ENCODE results near the gene STK32B.

The STK32B gene

DNA sequence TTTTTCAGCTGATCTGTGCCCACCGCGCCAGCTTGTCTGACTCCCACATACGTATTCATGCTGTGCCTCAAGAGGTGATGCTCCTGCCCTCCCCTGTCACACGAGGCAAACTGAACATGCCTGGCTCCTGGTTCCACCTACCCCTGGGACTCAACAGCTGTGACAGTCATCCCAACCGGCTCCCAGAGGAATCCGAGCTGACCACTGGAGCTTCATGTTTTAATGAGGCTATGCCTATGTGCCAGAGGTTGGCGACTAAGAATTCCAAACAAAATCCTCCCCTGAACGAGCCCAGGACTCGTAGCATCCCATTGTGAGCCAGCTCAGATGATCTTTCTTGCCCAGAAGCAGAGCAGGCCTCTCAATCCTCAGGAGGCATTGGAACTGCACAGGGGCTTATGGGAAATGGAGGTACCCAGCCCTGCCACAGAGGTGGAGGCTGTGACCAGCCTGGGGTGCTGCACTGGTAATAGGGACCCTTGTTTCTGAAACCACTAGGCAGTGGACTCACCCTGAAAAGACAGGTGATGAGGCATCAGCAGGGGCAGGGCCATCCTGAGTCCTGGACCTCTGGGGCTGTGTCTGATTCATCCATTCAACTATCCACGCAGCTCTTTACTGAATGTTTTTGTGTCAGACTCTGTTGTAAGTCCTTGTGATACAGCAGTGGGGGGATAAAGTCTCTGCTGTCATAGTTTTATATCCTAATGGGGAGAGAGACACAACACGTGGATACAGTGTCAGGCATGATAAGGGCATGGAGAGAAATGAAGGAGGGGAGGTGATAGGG, 332.1 kb downstream of the STK32B start:
- Mint-ChIP-seq H3K4me3 (no peak overlapping the region), H3K4me1 (ENCODE audit: low read depth) (no peaks in the 10 kb centered on the region), H3K9me3 (no peaks in the 10 kb centered on the region), H3K36me3 (ENCODE audit: low read depth) (no peaks in the 10 kb centered on the region), H3K27me3 (no peaks in the 10 kb centered on the region), H3K27ac (no peak overlapping the region)
- intact Hi-C loops (cut with micrococcal nuclease) = no loop called here

DNA sequence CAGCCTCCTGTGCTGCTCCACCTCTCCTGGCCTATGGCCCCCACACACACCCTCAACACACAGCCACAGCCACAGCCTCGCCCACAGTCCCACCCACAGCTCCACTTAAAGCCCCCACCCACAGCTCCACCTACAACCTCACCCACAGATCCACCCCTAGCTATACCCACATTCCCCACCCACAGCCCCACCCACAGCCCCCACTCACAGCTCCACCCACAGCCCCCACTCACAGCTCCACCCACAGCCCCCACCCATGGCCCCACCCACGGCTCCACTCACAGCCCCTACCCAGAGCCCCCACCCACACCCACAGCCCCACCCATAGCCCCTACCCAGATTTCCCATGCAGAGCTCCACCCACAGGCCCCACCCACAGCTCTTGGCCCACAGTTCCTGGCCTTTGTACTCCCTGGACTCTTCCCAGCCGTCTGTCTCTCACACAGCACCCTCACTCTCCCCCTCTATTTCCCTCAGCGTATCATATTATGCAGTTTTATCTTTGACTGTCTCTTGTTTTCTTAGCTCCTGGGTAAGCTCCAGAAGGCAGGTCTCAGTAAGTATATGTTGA, 334.5 kb downstream of the STK32B start:
- H3K36me3 Mint-ChIP-seq (ENCODE audit: low read depth) = no peaks in the 10 kb centered on the region
- no peaks in the 10 kb centered on the region for H3K4me1 Mint-ChIP-seq (ENCODE audit: low read depth)
- intact Hi-C loops (cut with micrococcal nuclease) = no loop called here
- no peaks in the 10 kb centered on the region for H3K27me3 Mint-ChIP-seq
- H3K4me3 Mint-ChIP-seq = no peak overlapping the region
- H3K27ac Mint-ChIP-seq = no peak overlapping the region
- H3K9me3 Mint-ChIP-seq = no peaks in the 10 kb centered on the region

DNA sequence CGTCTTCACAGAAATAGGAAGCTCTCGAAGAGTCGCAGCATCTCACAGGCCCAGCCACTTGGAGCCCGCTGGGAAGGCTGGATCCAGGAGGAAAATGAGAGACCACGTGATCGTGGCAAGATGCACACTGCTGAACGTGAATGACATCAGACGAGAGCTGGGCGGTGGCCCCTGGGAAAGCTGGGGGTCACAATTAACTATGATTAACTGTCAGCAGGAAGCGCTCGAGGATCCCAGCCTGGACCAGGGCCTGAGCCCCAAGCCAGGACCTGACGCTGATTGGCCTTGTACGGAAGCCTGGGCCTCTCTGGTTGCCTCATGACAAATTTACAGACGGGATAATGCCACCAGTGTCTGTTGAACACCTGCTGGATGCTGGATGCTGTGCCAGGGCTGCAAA, 335.6 kb downstream of the STK32B start:
- Mint-ChIP-seq H3K4me1 (ENCODE audit: low read depth) (no peaks in the 10 kb centered on the region), H3K4me3 (no peak overlapping the region), H3K36me3 (ENCODE audit: low read depth) (no peaks in the 10 kb centered on the region), H3K27me3 (no peaks in the 10 kb centered on the region), H3K9me3 (no peaks in the 10 kb centered on the region), H3K27ac (no peak overlapping the region)
- intact Hi-C loops (cut with micrococcal nuclease) = no loop called here

DNA sequence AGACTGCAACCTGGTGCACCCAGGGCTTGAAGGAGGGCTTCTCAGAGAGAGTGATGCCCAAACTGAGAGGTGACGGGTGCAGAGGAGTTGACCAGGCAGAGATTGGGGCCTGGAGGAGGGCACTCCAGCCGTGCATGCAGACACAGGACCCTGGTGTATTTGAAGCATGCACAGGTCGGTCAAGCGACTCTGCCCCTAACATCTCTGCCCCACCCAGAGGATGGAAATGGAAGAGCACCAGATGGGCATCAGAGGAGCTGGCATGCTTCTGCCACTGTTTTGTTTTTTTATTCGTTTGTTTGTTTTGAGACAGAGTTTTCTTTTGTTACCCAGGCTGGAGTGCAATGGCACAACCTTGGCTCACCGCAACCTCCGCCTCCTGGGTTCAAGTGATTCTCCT, 336.2 kb downstream of the STK32B start:
- Mint-ChIP-seq H3K4me3 (no peak overlapping the region), H3K4me1 (ENCODE audit: low read depth) (no peaks in the 10 kb centered on the region), H3K27me3 (no peaks in the 10 kb centered on the region), H3K27ac (no peak overlapping the region), H3K36me3 (ENCODE audit: low read depth) (no peaks in the 10 kb centered on the region), H3K9me3 (no peaks in the 10 kb centered on the region)
- intact Hi-C loops (cut with micrococcal nuclease) = no loop called here

DNA sequence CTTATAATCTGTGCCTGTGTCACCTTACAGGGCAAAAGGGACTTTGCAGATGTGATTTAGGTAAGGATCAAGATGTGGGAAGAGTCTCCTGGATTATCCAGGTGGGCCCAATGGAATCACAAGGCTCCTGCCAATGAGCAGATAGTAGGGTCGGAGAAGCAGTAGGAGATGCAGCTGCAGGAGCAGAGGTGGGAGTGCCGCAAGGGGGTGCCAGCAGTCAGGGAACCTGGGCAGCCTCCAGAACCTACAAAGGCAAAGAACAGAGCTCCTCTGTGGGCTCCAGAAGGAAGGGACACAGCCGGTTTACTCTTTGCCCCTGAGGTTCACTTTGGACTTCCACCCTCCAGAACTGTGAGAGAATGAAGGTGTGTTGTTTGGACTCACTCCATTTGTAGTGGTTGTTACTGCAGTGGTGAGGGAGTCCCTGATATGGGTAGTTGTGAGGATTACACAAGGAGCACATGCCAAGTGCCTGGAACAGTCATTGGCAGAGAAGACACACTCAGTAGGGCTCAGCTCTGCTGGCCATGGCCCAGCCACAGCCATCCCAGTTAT, 338.6 kb downstream of the STK32B start:
- no peak overlapping the region for H3K27ac Mint-ChIP-seq
- H3K4me3 Mint-ChIP-seq = no peak overlapping the region
- no peaks in the 10 kb centered on the region for H3K27me3 Mint-ChIP-seq
- H3K4me1 Mint-ChIP-seq (ENCODE audit: low read depth) = no peaks in the 10 kb centered on the region
- H3K9me3 Mint-ChIP-seq = no peaks in the 10 kb centered on the region
- H3K36me3 Mint-ChIP-seq (ENCODE audit: low read depth) = no peaks in the 10 kb centered on the region
- intact Hi-C loops (cut with micrococcal nuclease) = no loop called here

DNA sequence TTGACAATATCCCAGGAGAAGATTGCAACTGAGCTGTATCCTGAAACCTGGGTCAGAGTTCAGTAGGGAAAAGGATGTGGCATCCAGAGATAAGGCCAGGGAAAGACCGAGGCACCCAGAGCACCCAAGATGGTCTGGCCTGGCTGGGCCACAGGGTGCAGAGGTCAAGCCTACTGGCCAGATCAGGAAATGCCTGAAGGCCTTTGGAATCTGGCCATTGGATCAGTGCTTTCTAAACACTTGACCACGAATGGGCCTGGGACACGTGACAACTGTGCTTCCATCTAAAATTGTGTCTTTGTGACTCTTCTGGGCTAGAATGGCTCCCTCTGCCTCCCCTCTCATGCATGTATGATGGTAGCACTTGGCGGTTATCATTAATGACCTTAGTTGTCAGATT, 340.2 kb downstream of the STK32B start:
- Mint-ChIP-seq H3K27me3 (no peaks in the 10 kb centered on the region), H3K4me1 (ENCODE audit: low read depth) (no peaks in the 10 kb centered on the region), H3K27ac (no peak overlapping the region), H3K4me3 (no peak overlapping the region), H3K9me3 (no peaks in the 10 kb centered on the region), H3K36me3 (ENCODE audit: low read depth) (no peaks in the 10 kb centered on the region)
- intact Hi-C loops (cut with micrococcal nuclease) = no loop called here

DNA sequence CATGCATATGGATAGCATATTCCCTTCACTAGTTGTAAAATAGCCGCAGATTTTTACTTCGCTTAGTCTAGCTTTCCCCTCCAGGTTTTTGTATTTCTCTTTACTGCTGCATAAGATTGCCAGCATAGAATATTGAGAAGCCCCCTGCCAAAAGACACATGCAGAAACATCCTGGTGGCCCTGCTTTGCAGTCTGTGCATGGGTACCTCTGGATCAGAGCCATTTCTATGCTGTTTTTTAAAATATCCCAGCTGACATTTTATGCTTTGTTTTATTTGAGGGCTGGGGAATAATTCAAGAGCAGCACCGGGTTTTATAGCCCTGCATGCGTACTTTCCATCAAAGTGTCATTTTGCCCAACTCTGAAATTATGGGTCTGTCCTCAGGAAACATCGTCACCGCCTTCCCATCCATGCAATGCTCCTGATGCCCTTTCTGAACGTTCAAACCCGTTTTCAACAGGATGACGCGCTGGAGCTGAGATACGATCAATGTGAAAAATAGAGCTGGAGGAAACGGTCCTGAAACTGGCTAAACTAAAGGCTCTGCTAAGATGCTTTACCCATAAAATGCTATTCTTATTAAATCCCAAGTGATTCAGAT, 342.7 kb downstream of the STK32B start:
- intact Hi-C loops (cut with micrococcal nuclease) = no loop called here
- Mint-ChIP-seq H3K27me3 (no peaks in the 10 kb centered on the region), H3K4me3 (no peak overlapping the region), H3K36me3 (ENCODE audit: low read depth) (no peaks in the 10 kb centered on the region), H3K9me3 (no peaks in the 10 kb centered on the region), H3K27ac (no peak overlapping the region), H3K4me1 (ENCODE audit: low read depth) (no peaks in the 10 kb centered on the region)

DNA sequence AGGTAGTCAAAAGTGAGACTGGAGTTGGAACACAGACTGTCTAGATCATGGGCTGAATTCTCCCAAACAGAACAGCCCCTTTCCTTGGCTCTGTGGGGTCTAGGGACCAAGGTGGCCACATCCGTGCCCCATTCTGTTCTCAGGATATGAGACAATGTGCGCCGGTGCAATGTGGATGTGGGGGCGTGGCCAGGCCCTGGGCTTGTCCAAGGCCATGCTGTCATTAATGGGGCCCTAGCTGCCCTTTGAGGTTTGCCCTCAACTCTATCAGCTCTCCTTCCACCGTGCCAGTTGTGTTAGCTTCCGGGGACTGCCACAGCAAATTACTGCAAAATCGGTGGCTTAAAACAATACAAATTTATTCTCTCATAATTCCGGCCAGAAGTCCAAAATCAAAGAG, 344.5 kb downstream of the STK32B start:
- no peak overlapping the region for H3K4me3 Mint-ChIP-seq
- no peaks in the 10 kb centered on the region for H3K4me1 Mint-ChIP-seq (ENCODE audit: low read depth)
- H3K36me3 Mint-ChIP-seq (ENCODE audit: low read depth) = no peaks in the 10 kb centered on the region
- intact Hi-C loops (cut with micrococcal nuclease) = no loop called here
- peaks cover 7% of the 10 kb centered on the region for H3K9me3 Mint-ChIP-seq
- no peak overlapping the region for H3K27ac Mint-ChIP-seq
- H3K27me3 Mint-ChIP-seq = no peaks in the 10 kb centered on the region

DNA sequence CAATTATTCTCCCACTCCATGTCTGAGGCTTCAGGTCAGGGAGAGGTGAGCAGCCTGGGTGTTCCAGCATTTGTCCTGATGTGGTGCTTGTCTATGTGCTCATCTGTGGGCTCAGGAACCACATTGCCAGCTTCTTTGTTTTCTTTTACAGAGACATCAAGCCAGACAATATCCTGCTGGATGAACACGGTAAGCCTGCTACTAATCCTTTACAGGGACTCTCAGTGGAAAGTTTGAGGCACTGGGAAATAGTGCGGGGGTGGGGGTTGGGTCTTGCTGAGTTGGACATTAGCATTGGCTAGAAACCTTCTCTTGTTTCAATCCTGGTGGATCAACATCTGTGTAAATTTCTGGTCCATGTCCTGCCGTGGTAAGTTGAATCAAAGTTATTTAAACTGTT, 346.8 kb downstream of the STK32B start:
- Mint-ChIP-seq H3K36me3 (ENCODE audit: low read depth) (no peaks in the 10 kb centered on the region), H3K4me1 (ENCODE audit: low read depth) (no peaks in the 10 kb centered on the region), H3K9me3 (peaks cover 7% of the 10 kb centered on the region), H3K27ac (no peak overlapping the region), H3K4me3 (no peak overlapping the region), H3K27me3 (no peaks in the 10 kb centered on the region)
- intact Hi-C loops (cut with micrococcal nuclease) = no loop called here

DNA sequence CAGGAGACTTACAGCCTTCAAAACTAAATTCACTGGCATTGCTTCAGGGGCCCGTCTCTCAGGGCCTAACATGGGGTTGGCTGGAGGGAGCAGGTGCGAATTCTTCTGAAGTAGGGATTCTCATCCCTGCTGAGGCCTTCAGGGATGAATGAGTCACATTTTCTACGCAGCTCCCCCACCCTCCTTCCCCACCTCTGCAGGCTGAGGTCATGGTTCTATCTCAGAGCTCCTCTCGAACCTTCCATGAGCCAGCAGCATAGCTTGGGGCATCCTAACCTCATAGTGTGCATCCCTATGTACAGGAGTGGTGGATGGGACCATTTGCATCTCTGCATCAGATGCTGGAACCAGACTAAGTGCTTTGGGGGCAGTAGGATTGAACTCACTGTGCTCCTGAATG, 347.8 kb downstream of the STK32B start:
- Mint-ChIP-seq H3K27ac (no peak overlapping the region), H3K27me3 (no peaks in the 10 kb centered on the region), H3K9me3 (peaks cover 7% of the 10 kb centered on the region), H3K4me1 (ENCODE audit: low read depth) (no peaks in the 10 kb centered on the region), H3K4me3 (no peak overlapping the region), H3K36me3 (ENCODE audit: low read depth) (no peaks in the 10 kb centered on the region)
- intact Hi-C loops (cut with micrococcal nuclease) = no loop called here

DNA sequence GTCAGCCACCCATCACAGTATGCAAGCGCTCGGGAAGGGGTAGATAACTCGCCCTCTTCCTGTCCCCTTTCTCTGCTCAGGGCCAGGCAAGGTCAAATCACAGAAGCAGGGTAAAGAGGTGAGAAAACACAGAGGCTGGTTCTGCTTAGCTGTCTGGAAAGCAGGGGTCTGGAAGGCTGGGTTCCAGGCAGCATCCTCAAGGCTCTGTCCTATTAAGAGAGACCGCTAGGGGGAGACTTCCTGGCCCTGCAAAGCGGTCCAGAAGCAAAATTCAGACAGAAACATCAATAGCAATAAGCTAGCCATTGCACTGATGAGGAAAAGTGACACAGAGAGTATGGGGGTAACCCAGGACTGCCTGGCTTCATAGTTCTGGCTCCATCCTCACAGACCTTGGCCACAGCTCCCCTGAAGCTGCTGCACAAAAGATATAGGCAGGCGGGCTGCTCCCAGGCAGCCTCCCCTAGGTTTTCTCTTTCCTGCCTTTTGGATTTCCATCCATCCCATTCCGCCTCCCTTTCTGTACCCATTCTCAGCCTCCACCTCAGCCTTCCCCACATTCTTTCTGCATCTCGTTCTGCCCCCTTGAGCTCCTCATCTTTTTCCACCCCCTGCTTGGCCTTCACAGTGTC, 348.6 kb downstream of the STK32B start:
- no peaks in the 10 kb centered on the region for H3K36me3 Mint-ChIP-seq (ENCODE audit: low read depth)
- no peaks in the 10 kb centered on the region for H3K27me3 Mint-ChIP-seq
- H3K27ac Mint-ChIP-seq = no peak overlapping the region
- intact Hi-C loops (cut with micrococcal nuclease) = no loop called here
- H3K4me3 Mint-ChIP-seq = no peak overlapping the region
- no peaks in the 10 kb centered on the region for H3K4me1 Mint-ChIP-seq (ENCODE audit: low read depth)
- peaks cover 7% of the 10 kb centered on the region for H3K9me3 Mint-ChIP-seq

DNA sequence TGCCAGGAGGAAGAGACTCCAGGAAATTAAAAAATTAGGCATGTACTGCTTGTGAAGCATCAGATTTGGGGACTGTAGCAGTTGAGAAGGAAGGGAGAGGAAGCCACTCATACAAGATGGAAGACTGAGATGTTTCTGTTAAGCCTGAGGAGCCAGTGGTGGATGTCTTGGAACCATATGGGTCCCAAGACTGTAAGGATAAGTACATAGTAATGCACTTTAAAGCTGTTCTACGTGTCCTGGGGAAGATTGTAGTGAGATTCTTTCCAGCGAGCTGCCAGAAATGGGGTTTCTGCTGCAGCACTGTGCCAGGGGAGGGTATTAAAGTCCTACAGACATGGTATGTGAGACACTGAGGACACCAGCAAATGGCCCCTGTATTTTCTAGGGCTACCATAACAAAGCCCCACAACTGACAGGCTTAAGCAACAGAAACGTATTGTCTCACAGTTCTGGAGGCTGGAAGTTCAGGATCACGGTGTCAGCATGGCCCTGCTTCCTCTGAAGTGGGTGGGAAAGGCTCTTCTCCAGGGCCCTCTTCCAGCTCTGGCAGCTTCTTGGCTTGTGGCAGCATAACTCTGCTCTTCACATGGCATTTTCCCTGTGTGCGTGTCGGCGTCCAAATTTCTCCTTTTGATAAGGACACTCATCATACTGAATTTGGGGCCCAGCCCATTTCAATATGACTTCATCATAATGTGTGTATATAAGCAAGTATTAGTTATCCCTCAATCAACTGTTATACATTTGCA, 352.6 kb downstream of the STK32B start:
- no peaks in the 10 kb centered on the region for H3K36me3 Mint-ChIP-seq (ENCODE audit: low read depth)
- peaks cover 7% of the 10 kb centered on the region for H3K9me3 Mint-ChIP-seq
- intact Hi-C loops (cut with micrococcal nuclease) = no loop called here
- no peaks in the 10 kb centered on the region for H3K27me3 Mint-ChIP-seq
- H3K27ac Mint-ChIP-seq = no peak overlapping the region
- no peaks in the 10 kb centered on the region for H3K4me1 Mint-ChIP-seq (ENCODE audit: low read depth)
- H3K4me3 Mint-ChIP-seq = no peak overlapping the region

DNA sequence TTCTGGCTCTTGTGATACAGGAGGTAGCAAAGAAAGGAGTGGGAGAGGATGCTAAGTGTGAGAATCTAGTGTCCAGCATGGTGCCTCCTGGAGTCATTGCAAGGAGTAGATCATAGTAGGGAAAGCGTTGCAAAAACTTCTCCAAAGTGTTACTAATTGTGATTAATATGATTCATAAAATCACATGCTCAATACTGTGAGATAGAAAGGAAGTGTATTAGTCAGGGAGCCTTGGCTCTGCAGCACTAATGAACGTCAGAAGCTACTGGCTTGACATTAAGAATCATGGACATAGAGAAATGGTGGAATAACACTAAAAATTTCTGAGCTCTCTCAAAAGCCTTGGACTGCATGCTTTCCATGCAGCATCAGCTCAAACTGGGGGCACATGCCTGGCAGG, 358.0 kb downstream of the STK32B start:
- no peaks in the 10 kb centered on the region for H3K4me1 Mint-ChIP-seq (ENCODE audit: low read depth)
- H3K4me3 Mint-ChIP-seq = no peak overlapping the region
- no peak overlapping the region for H3K27ac Mint-ChIP-seq
- intact Hi-C loops (cut with micrococcal nuclease) = no loop called here
- H3K9me3 Mint-ChIP-seq = no peaks in the 10 kb centered on the region
- H3K27me3 Mint-ChIP-seq = no peaks in the 10 kb centered on the region
- H3K36me3 Mint-ChIP-seq (ENCODE audit: low read depth) = no peaks in the 10 kb centered on the region

Data from dendritic cell treated with granulocyte-macrophage colony-stimulating factor and Interleukin-4, amounts not matched to agents 40 ng/mL and 50 ng/mL, for 4 days (primary cell).